ENCODE results near the gene AMPD2. TPM values are rescaled to one million over a fixed set of nuclear protein-coding genes. Genes with fewer than 3 reads are reported as not detected.

AMPD2 gene
- total and polyA plus RNA-seq, 2 of the 8 experiments (the other 6 are each of a cell fraction or from before 2014, with no cell fraction given), result 37.2 to 67.7 TPM

DNA sequence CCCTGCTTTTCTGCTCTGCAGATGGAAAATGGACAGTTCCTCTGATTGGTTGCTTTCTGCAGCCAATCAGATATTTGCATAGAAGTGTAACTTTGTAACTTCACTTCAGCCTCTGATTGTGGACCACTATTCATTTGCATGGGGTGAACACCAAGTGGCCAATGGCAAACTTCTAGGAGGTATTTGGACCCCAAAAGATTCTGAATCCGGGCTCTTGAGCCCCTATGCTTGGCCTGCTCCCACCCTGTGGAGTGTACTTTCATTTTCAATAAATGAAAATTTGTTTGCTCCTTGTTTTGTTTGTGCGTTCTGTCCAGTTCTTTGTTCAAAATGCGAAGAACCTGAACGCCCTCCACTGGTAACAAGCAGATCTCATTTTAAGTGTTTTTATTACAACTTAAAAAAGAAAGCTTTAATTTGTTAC lies 29.9 kb downstream of the AMPD2 start (continued):
- TF ChIP-seq, protein P1, sequence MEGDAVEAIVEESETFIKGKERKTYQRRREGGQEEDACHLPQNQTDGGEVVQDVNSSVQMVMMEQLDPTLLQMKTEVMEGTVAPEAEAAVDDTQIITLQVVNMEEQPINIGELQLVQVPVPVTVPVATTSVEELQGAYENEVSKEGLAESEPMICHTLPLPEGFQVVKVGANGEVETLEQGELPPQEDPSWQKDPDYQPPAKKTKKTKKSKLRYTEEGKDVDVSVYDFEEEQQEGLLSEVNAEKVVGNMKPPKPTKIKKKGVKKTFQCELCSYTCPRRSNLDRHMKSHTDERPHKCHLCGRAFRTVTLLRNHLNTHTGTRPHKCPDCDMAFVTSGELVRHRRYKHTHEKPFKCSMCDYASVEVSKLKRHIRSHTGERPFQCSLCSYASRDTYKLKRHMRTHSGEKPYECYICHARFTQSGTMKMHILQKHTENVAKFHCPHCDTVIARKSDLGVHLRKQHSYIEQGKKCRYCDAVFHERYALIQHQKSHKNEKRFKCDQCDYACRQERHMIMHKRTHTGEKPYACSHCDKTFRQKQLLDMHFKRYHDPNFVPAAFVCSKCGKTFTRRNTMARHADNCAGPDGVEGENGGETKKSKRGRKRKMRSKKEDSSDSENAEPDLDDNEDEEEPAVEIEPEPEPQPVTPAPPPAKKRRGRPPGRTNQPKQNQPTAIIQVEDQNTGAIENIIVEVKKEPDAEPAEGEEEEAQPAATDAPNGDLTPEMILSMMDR (IDR thresholded peaks at IDR 0.05; ENCODE audit: control extremely low read depth in 1 of 3, insufficient read depth in 1 of 3, low read depth in 1 of 3, low read length in 3 of 3), result no peak
- TF ChIP-seq TAF7 (optimal IDR thresholded peaks at IDR 0.05; ENCODE audit: borderline replicate concordance, low read depth, low read length) (no peak), FOSL1 (IDR thresholded peaks at IDR 0.05; ENCODE audit: insufficient read depth, low read depth, low read length) (no peak), SIRT6 (IDR thresholded peaks at IDR 0.05; ENCODE audit: low read length) (no peak), BACH1 (IDR thresholded peaks at IDR 0.05; ENCODE audit: low read length) (no peak), GABPA (IDR thresholded peaks at IDR 0.05; ENCODE audit: borderline replicate concordance, insufficient read depth, low read length) (no peak), SP2 (IDR thresholded peaks at IDR 0.05; ENCODE audit: low read length) (no peak), ZNF274 (IDR thresholded peaks at IDR 0.05; ENCODE audit: borderline replicate concordance, extremely low read depth, low read length) (no peak), NRF1 (IDR thresholded peaks at IDR 0.05; ENCODE audit: low read depth, low read length) (no peak)

Measured in H1 (cell line).